Activated B cell treated with CpG ODN at 0.5 μM for 24 hours (primary cell): ENCODE data around the gene KLK13. TPM values are rescaled to one million over a fixed set of nuclear protein-coding genes. Genes with fewer than 3 reads are reported as not detected.

Experiments used
- ATAC-seq: fragments of 200-7000 bp; cut with Tn5 transposase; one replicate; pipeline ENCODE4 v1.10.0; 2021; ENCODE audit warnings: low read depth, mild to moderate bottlenecking, moderate library complexity
- CTCF ChIA-PET: fragments of 350-600 bp; sonication (Branson Sonifier 250); formaldehyde crosslinking; loops from one replicate; lab custom pipeline; 2021; ENCODE audit warnings: antibody characterized with exemption; lab: Charles Lee
- POLR2A ChIA-PET: fragments of 350-600 bp; sonication (Branson Sonifier 250); formaldehyde crosslinking; loops from one replicate; lab custom pipeline; 2021; ENCODE audit warnings: antibody characterized with exemption; lab: Charles Lee
- DNase-seq: peaks from one replicate; pipeline ENCODE4 v3.0.0; 2022
- H3K27ac Mint-ChIP-seq: one replicate; pipeline ENCODE4 v1.8.0; 2020; ENCODE audit warnings: mixed read lengths
- H3K27me3 Mint-ChIP-seq: one replicate; pipeline ENCODE4 v1.8.0; 2021; ENCODE audit warnings: mixed read lengths
- H3K36me3 Mint-ChIP-seq: one replicate; pipeline ENCODE4 v1.8.0; 2021; ENCODE audit warnings: low read depth, mixed read lengths
- H3K4me1 Mint-ChIP-seq: one replicate; pipeline ENCODE4 v1.8.0; 2021; ENCODE audit warnings: mixed read lengths
- H3K4me3 Mint-ChIP-seq: one replicate; pipeline ENCODE4 v1.8.0; 2020; ENCODE audit warnings: mild to moderate bottlenecking, mixed read lengths
- H3K9me3 Mint-ChIP-seq: one replicate; pipeline ENCODE4 v1.8.0; 2020; ENCODE audit warnings: mixed read lengths
- CTCF ChIP-seq: fragments of 200-600 bp; IDR thresholded peaks from one replicate; pipeline ENCODE4 v1.8.0; 2022; ENCODE audit warnings: antibody characterized with exemption, mild to moderate bottlenecking
- intact Hi-C: fragments of 100-400 bp; cut with micrococcal nuclease; formaldehyde crosslinking; loops from one replicate; pipeline ENCODE4 v1.15.1; 2024
- total RNA-seq: library from RNA; stranded (reverse); gene quantifications from 2 replicates; pipeline ENCODE4 v1.2.3, GENCODE V29; 2022

KLK13 gene
- total RNA-seq, 1 donor from 2014 or later, result not detected

GRCh38 chr19:51006406-51006805, 58.5 kb downstream of the KLK13 start:
- Mint-ChIP-seq H3K4me3 (no peak overlapping the region), H3K27ac (no peak overlapping the region), H3K9me3 (no peaks in the 10 kb centered on the region), H3K27me3 (peaks cover 18% of the 10 kb centered on the region), H3K36me3 (no peaks in the 10 kb centered on the region), H3K4me1 (no peaks in the 10 kb centered on the region)
- DNase-seq (no peak), ATAC-seq (no peak)
- ChIA-PET CTCF (no interaction called here), POLR2A (no interaction called here)
- no peak for TF ChIP-seq CTCF
- intact Hi-C loops, result no loop called here

Other genes starting within 250 kb of the KLK13 start
- gene KLK1, start 241.3 kb downstream of the KLK13 start, total RNA-seq, result 10.0 and 13.0 TPM in 2 replicates
- not detected in 2 replicates for gene KLK15, start 231.5 kb downstream of the KLK13 start, total RNA-seq
- not detected in 2 replicates for gene KLK3, start 210.2 kb downstream of the KLK13 start, total RNA-seq
- gene KLK2, start 191.7 kb downstream of the KLK13 start, total RNA-seq, result 0.69 and 1.8 TPM in 2 replicates
- gene KLK4, start 153.7 kb downstream of the KLK13 start, total RNA-seq, result 0.32 and 0.75 TPM in 2 replicates
- not detected in 2 replicates for gene KLK5, start 112.1 kb downstream of the KLK13 start, total RNA-seq
- not detected in 2 replicates for gene KLK6, start 95.5 kb downstream of the KLK13 start, total RNA-seq
- not detected in 2 replicates for gene KLK7, start 81.2 kb downstream of the KLK13 start, total RNA-seq
- not detected in 2 replicates for gene KLK8, start 63.5 kb downstream of the KLK13 start, total RNA-seq
- gene KLK10, start 45.4 kb downstream of the KLK13 start, total RNA-seq, result not detected in 2 replicates
- gene KLK11, start 38.5 kb downstream of the KLK13 start, total RNA-seq, result not detected in 2 replicates
- gene KLK12, start 30.1 kb downstream of the KLK13 start, total RNA-seq, result not detected in 2 replicates
- gene KLK14, start 17.8 kb upstream of the KLK13 start, total RNA-seq, result 0.76 and 0.82 TPM in 2 replicates
- 7.8 and 8.9 TPM in 2 replicates for gene CTU1, start 43.3 kb upstream of the KLK13 start, total RNA-seq
- 0.29 TPM in 1 of 2 replicates, not detected in the other for gene SIGLEC9, start 59.8 kb upstream of the KLK13 start, total RNA-seq
- not detected in 2 replicates for gene SIGLEC7, start 77.2 kb upstream of the KLK13 start, total RNA-seq
- gene CD33, start 160.0 kb upstream of the KLK13 start, total RNA-seq, result not detected in 2 replicates
- gene SIGLECL1, start 186.0 kb upstream of the KLK13 start, total RNA-seq, result not detected in 2 replicates
- gene IGLON5, start 246.6 kb upstream of the KLK13 start, total RNA-seq, result not detected in 2 replicates